Fibroblast of lung (primary cell): ENCODE results near the gene OLIG3. TPM values are rescaled to one million over a fixed set of nuclear protein-coding genes. Genes with fewer than 3 reads are reported as not detected.
A peak's percentile ranks its signal among the peaks of the same experiment; 100 is the strongest.

Experiments used
- DNase-seq, 2 donors: peaks; one replicate each; pipeline versions ENCODE4 v3.0.0 to v3.0.0-alpha.2; 2010; ENCODE audit warnings: low read depth in 2 of 2
- H2AFZ ChIP-seq: 2 replicates; pipeline ENCODE4 v1.5.1; 2012; ENCODE audit warnings: low read length, control low read depth, inconsistent platforms
- H3K27ac ChIP-seq: 2 replicates; pipeline ENCODE4 v1.5.1; 2011; ENCODE audit warnings: low read length, control low read depth; ENCODE audit not compliant: insufficient read depth
- H3K27me3 ChIP-seq: 2 replicates; pipeline ENCODE4 v1.5.1; 2011; ENCODE audit warnings: mild to moderate bottlenecking, low read length; ENCODE audit not compliant: control insufficient read depth, insufficient read depth
- H3K36me3 ChIP-seq: 2 replicates; pipeline ENCODE4 v1.5.1; 2011; ENCODE audit warnings: low read length; ENCODE audit not compliant: control insufficient read depth, insufficient read depth
- H3K4me1 ChIP-seq: 2 replicates; pipeline ENCODE4 v1.5.1; 2011; ENCODE audit warnings: low read length; ENCODE audit not compliant: control insufficient read depth, insufficient read depth; ENCODE audit errors: extremely low read depth
- H3K4me2 ChIP-seq: 2 replicates; pipeline ENCODE4 v1.5.1; 2011; ENCODE audit warnings: low read length, control low read depth; ENCODE audit not compliant: insufficient read depth; ENCODE audit errors: extremely low read depth
- H3K4me3 ChIP-seq, 4 experiments: fragments of 200-600 bp in 1 of 4; sonication (generic) in 1 of 4; replicated peaks in 1 of 4; 2 replicates each; pipeline ENCODE4 v1.5.1; 2011 to 2016; ENCODE audit warnings: low read length in 4 of 4, low read depth in 3 of 4, mild to moderate bottlenecking in 3 of 4, control low read depth in 2 of 4, inconsistent platforms in 1 of 4, mixed read lengths in 1 of 4; ENCODE audit not compliant: insufficient read depth in 1 of 4; ENCODE audit errors: control extremely low read depth in 1 of 4
- H3K79me2 ChIP-seq: 2 replicates; pipeline ENCODE4 v1.5.1; 2012; ENCODE audit warnings: mild to moderate bottlenecking, low read length, inconsistent platforms; ENCODE audit not compliant: control insufficient read depth, insufficient read depth
- H3K9ac ChIP-seq: 2 replicates; pipeline ENCODE4 v1.5.1; 2011; ENCODE audit warnings: mild to moderate bottlenecking, low read length, control low read depth; ENCODE audit not compliant: insufficient read depth
- H3K9me3 ChIP-seq: 2 replicates; pipeline ENCODE4 v1.5.1; 2012; ENCODE audit warnings: low read depth, low read length; ENCODE audit not compliant: control insufficient read depth, insufficient read depth
- H4K20me1 ChIP-seq: 2 replicates; pipeline ENCODE4 v1.5.1; 2011; ENCODE audit warnings: low read length; ENCODE audit not compliant: control insufficient read depth, insufficient read depth; ENCODE audit errors: extremely low read depth
- EZH2 ChIP-seq: IDR thresholded peaks from 2 replicates; pipeline ENCODE4 v1.5.1; 2012; ENCODE audit warnings: low read length, control low read depth, mild to moderate bottlenecking; ENCODE audit errors: missing control alignments
- polyA plus RNA-seq, 2 donors: library from polyadenylated mRNA; depleted of rRNA in 1 of 2; stranded (reverse) in 1 of 2; unstranded in 1 of 2; fragments of >200 nt; gene quantifications; 2 replicates each; pipeline ENCODE4 v1.2.1, GENCODE V29; 2011 to 2012; ENCODE audit warnings: missing spikeins in 1 of 2
- total RNA-seq: library from RNA; depleted of rRNA; stranded (reverse); fragments of >200 nt; gene quantifications from 2 replicates; pipeline ENCODE4 v1.2.1, GENCODE V29; 2014
- TF ChIP-seq, protein P1 (sequence below), 2 donors: IDR thresholded peaks in 1 of 2; conservative IDR thresholded peaks in 1 of 2; 1 replicate in 1 of 2; 2 replicates in 1 of 2; pipeline ENCODE4 v1.5.1; 2011 to 2012; ENCODE audit warnings: low read length in 2 of 2, control low read depth in 1 of 2, inconsistent platforms in 1 of 2, low read depth in 1 of 2, mild to moderate bottlenecking in 1 of 2

Gene OLIG3
- total and polyA plus RNA-seq, 2 donors (not counting 1 experiment from before 2014, with no cell fraction given) = not detected

DNA sequence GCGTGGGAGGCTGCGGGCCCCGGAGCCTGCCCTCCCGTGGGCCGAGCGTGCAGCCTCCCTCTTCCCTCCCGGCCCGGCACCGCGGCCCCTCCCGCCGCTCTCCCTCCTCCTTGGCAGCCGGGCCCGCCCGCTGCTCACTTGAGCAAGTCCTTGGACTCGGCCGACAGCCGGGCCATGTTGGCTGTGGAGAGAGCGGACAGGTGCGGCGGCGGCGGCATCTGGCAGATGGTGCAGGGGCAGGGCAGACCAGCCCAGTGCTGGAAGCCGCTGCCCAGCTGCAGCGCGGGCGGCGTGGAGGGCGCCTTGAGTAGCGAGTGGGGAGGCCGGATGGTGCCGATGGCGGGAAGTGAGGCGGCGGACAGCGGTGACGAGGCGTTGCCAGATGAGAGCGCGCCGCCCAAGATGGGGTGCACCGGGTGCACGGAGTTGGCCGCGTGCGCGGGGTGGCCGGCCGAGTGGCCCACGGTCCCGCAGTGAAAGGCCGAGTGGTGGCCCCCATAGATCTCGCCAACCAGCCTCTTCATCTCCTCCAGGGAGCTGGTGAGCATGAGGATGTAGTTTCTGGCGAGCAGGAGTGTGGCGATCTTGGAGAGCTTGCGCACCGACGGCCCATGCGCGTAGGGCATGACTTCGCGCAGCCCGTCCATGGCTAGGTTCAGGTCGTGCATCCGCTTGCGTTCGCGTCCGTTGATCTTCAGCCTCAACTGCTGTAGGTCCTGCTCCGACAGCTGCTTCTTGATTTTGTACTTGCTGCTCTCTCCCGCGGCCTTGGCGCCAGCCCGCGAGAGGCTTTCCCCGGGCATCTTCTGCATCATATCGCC, 766 bp downstream of the OLIG3 start:
- Histone ChIP-seq H3K4me2 (no peak overlapping the region), H3K27me3 (peaks cover 94% of the 10 kb centered on the region), H3K4me1 (no peaks in the 10 kb centered on the region), H3K9me3 (no peaks in the 10 kb centered on the region), H3K4me3 (no peak overlapping the region), H3K36me3 (no peaks in the 10 kb centered on the region), H3K79me2 (no peaks in the 10 kb centered on the region), H4K20me1 (no peaks in the 10 kb centered on the region), H2AFZ (no peak overlapping the region), H3K9ac (no peak overlapping the region), H3K27ac (no peak overlapping the region)
- DNase-seq = no peak
- TF ChIP-seq, protein P1, sequence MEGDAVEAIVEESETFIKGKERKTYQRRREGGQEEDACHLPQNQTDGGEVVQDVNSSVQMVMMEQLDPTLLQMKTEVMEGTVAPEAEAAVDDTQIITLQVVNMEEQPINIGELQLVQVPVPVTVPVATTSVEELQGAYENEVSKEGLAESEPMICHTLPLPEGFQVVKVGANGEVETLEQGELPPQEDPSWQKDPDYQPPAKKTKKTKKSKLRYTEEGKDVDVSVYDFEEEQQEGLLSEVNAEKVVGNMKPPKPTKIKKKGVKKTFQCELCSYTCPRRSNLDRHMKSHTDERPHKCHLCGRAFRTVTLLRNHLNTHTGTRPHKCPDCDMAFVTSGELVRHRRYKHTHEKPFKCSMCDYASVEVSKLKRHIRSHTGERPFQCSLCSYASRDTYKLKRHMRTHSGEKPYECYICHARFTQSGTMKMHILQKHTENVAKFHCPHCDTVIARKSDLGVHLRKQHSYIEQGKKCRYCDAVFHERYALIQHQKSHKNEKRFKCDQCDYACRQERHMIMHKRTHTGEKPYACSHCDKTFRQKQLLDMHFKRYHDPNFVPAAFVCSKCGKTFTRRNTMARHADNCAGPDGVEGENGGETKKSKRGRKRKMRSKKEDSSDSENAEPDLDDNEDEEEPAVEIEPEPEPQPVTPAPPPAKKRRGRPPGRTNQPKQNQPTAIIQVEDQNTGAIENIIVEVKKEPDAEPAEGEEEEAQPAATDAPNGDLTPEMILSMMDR (conservative IDR thresholded peaks at IDR 0.05 in 1 of 2, IDR thresholded peaks at IDR 0.05 in 1 of 2; ENCODE audit: low read depth in 1 of 2, low read length in 2 of 2) = no peak
- TF ChIP-seq EZH2 = peak; percentile 97

DNA sequence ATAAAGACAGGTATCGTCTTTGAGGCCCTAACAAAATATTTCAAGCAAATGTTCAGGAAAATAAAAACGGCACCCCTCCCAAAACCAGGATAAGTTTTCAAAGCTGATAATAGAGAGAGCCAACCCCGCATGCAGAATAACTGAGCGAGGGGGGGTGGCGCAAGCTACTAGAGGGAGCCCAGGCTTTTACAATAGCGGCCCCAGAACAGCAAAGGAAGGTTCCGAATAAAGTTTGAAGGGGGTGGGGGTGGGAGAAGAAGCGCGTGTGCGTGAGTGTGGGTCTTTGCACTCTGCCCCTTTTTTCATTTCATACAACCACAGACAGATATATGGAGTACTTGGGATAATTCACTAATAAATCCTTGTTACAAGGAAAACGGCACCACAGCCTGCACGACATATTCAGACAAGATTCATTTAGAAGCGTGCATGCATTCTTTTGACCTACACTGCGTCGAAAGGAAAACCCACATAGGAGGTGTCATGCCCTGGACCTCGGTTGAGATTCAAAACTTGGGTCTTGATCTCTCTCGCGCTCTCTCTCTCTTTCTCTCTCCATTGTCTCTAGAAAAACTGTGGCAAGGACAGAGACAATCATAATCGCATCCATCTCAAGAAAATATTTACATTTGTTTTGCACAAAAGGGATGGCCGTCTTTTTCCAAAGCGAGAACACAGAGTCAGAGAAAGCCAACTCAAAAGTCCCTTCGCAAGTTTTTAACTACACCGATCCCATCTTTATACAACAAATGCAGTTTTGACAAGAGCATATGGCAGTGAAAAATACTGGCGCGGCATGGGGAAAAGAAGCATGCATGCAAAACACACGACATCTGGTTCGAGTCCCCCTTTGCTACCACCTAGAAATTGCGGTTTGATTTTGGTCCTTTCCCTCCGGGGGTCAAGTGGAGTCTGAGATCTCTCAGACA, 1.6 kb downstream of the OLIG3 start:
- Histone ChIP-seq H3K9me3 (no peaks in the 10 kb centered on the region), H3K9ac (no peak overlapping the region), H3K4me1 (no peaks in the 10 kb centered on the region), H4K20me1 (no peaks in the 10 kb centered on the region), H3K27me3 (peaks cover 94% of the 10 kb centered on the region), H3K4me2 (no peak overlapping the region), H2AFZ (no peak overlapping the region), H3K79me2 (no peaks in the 10 kb centered on the region), H3K36me3 (no peaks in the 10 kb centered on the region), H3K27ac (no peak overlapping the region), H3K4me3 (no peak overlapping the region)
- DNase-seq = no peak
- TF ChIP-seq, protein P1 (conservative IDR thresholded peaks at IDR 0.05 in 1 of 2, IDR thresholded peaks at IDR 0.05 in 1 of 2; ENCODE audit: low read depth in 1 of 2, low read length in 2 of 2) = no peak
- TF ChIP-seq EZH2 = peak; percentile 74

DNA sequence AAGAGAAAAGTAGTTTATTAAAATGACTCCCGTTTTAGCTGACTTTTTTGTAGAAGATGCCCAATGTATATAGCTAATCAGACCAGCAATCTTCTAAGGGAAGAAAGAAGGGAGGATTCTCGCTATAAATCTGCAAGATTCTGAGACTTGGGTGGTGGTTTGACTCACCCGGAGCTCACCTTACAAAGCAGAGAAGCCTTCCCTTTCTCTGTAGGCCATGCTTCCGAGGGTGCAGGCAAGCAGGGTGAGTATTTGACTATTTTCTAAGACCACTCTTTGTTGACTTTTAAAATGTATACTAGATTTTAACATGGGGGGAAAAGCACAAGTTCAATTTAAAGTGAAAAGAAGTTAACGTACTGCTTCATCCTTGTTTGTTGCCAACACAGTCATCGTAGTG, 2.7 kb downstream of the OLIG3 start:
- Histone ChIP-seq H3K79me2 (no peaks in the 10 kb centered on the region), H3K9me3 (no peaks in the 10 kb centered on the region), H3K4me1 (no peaks in the 10 kb centered on the region), H4K20me1 (no peaks in the 10 kb centered on the region), H3K9ac (no peak overlapping the region), H3K27me3 (peaks cover 91% of the 10 kb centered on the region), H3K27ac (no peak overlapping the region), H3K4me2 (no peak overlapping the region), H2AFZ (no peak overlapping the region), H3K36me3 (no peaks in the 10 kb centered on the region), H3K4me3 (no peak overlapping the region)
- DNase-seq = no peak
- no peak for TF ChIP-seq EZH2
- TF ChIP-seq, protein P1 (conservative IDR thresholded peaks at IDR 0.05 in 1 of 2, IDR thresholded peaks at IDR 0.05 in 1 of 2; ENCODE audit: low read depth in 1 of 2, low read length in 2 of 2) = no peak
